ENCODE data around the gene GUCA1A.
"Not testable (repeated sequence)": the region's sequence is repeated elsewhere in the genome, so short reads cannot be mapped to it uniquely, and the experiment has no call there.

GUCA1A gene

DNA sequence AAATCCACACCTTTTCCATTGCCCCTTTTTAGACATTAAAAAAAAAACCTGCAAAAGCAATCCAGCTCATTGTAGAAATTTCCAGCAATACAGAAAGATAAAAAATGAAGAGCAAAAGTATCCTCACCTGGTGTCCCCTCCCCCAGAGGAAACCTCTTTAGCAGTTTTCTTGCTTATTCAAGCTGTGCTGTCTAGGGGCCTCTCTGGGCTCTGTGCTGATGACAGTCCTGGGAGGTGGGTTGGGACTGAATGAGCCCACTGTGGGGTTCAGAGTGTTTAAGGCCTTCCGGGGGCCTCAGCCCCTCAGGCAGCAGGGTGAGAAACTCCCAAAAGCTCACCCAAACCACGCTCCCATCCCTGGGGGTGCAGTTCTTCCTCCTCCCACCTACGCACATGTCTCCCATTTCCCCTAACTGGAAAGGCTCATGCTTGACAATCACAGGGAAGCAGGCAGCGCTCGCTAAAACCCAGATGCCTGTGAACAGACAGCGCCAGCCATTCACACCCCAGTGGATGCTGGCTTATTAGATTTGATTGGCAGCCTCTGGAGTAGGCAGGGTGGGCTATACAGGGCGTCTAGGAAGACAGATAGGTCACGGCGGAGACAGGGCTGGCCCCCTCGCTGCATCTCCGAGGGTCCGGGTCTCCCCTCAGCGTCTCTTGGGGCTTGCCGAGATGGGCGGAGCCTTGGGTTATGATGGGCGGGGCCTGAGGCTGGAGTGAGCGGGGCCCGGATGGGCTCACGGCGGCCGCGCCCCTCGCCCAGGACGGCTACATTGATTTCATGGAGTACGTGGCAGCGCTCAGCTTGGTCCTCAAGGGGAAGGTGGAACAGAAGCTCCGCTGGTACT lies 4.6 kb downstream of the GUCA1A start:
- DNase-seq (ENCODE audit: low spot score), result no peak

DNA sequence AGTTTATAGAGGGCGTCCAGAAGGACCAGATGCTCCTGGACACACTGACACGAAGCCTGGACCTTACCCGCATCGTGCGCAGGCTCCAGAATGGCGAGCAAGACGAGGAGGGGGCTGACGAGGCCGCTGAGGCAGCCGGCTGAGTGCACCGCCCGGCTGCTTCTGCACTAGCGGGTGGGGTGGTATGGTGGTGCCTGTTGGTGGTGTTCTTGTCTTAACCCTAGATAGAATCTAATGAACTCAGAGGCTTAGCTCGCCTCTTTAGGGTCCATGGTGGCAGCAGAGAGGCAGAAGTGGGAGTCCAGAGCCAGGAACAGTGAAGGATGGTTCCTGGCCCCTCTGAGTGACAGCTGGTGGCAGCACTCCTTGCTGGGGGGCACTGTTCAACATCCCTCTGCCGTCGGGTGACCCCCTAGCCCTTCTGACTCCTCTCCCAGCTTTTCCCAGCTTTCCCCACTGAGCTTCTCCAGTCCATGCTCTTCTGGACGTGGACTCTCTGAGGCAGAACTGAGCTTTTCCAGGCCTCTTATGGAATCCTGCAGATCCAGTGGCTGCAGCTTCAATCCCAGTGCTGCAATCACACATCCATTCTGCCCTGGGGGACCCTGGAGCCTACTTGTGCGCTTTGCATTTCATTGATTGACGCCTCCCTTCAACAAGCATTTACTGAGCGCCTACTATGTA lies 6.2 kb downstream of the GUCA1A start:
- DNase-seq (ENCODE audit: low spot score), result no peak

DNA sequence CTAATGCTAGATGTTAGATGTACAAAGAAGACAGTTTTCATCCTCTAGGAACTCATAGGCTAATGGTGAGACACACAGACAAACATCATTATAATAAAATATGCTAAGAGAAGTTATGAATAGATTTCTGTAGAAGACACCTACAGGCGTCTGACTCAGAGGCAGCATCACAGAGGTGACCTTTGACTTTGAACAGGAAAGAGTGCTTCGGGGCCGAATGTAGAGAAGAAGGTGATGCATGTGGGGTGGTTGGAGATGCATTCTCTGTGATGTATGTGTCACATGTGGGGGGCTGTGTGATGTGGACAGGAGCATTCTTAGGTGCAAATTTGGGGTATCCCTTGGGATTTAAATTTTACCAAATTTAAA lies 6.8 kb downstream of the GUCA1A start:
- DNase-seq (ENCODE audit: low spot score), result peak; percentile 21

DNA sequence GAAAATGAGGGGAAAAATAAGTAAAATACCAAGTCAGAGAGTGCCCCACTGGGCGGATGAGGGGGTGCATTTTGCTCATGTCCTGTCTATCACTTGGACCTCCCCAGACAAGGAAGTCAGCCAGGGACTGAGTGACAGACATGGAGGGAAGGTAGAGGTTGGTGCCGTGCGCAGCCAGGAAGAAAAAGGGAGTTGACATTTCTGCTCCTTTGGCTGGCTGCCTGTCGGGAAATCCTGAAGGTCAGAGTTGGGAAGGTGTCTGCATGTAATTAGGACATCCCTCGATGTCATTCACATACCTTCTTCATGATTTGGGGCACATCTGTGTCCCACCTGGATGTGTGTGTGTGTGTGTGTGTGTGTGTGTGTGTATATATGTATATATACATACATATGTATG lies 8.9 kb downstream of the GUCA1A start:
- no peak for DNase-seq (ENCODE audit: low spot score)

DNA sequence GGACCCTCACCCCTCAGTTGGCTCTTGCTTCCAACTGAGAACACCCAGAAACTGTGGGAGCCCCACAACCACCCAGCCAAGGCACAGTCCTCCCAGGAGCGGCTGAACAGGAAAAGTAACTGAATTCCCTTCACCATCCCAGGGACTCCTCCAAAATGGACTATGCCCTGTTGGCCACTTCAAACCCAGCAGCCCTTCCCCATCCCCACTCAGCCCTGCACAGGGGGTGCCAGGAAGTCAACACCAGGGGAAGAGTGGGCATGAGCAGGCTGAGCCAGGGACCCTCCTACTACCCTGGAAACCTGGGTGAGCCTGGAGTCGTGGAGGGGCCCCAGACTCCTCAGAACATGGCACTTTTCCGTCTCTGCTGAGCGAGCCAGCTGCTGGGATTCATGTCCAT lies 11.3 kb downstream of the GUCA1A start:
- no peak for DNase-seq (ENCODE audit: low spot score)

DNA sequence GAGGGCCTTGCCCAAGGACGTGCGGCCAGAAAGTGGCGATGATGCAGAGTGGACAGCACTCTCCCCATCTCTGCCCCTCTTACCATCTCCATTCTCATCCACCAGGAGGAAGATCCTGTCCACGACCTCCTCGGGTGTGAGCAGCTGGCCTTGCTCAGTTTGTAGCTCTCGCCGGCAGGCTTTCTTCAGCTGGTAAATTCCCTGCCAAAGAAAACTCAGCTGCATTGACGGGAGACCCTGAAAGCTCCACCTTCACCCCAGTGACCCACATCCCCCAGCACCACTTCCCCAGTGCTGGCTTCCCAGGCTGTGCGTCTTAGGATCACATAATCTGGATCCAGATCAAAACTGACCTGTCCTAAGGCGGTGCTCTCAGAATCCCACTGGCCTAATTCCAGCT lies 12.4 kb downstream of the GUCA1A start:
- DNase-seq (ENCODE audit: low spot score), result no peak

DNA sequence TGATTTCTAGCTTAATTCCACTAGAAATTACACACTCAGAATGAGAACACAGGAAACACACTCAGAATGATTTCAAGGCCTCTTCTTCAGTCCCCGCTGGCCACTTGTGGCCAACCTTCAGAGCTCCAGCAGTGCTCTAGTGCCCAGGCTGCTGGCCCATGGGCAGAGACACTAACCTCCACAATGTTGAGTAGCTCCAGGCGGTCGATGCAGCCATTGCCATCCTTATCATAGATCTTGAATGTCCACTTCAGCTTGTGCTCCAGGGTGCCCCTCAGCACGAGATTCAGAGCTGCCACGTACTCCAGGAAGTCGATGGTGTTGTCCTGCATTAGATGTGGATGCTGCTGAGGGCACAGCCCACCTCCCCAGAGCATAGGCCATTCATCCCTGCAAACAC lies 15.2 kb downstream of the GUCA1A start:
- DNase-seq (ENCODE audit: low spot score), result no peak

DNA sequence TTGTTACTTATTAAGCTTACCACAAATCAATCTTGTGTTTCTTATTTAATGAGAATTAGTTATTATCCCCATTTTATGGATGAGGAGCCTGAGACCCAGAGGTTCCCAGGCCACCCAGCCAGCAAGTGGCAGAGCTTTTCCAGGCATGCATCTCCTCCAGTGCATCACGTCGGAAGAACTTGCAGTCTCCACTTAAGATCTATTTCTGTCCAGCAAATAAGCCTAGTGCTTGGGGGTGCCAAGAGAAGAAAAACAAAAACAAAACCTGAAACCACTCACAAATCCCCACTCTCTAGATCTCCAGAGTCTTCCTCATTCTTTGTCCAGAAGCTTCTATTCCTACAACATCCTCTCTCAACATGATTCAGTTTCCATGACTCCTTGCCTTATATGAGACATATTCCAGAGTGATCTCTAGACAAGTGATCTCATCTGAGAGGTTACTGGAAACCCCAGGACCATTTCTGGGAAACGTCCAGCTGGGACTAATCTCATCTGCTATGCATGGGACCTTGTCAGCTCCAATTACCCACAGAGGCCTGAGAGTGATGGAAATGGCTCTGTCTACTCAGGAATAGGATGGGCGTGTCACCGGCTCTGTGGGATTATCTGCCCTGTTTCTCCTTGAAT lies 17.5 kb downstream of the GUCA1A start:
- no peak for DNase-seq (ENCODE audit: low spot score)

DNA sequence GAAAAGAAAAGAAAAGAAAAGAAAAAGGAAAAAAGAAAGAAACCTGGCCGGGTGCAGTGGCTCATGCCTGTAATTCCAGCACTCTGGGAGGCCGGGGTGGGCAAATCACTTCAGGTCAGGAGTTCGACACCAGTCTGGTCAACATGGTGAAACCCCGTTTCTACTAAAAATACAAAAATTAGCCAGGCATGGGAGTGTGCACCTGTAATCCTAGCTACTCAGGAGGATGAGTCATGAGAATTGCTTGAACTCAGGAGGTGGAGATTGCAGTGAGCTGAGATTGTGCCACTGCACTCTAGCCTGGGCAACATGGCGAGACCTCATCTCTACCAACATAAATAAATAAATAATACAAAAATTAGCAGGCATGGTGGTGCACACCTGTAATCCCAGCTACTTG lies 19.2 kb downstream of the GUCA1A start:
- DNase-seq (ENCODE audit: low spot score), result not testable (repeated sequence)

DNA sequence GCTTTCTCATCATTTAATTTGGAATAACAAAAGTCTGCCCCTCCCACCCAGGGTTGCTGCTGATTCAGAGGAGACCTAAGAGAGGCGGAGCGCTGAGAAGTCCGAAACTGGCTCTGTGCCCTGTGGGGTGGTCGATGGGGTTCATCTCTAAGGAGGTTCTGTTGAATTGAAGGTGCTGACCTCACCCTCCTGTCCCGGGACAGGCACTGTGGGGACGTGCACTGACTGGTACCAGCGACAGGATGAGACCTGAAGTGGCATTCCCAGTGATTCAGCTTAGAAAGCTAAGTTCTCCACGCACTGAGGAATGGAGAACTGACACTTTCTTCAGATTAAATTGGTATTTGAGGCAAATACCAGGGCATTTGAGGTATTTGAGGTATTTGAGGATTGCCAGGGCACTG lies 20.3 kb downstream of the GUCA1A start:
- DNase-seq (ENCODE audit: low spot score), result no peak

DNA sequence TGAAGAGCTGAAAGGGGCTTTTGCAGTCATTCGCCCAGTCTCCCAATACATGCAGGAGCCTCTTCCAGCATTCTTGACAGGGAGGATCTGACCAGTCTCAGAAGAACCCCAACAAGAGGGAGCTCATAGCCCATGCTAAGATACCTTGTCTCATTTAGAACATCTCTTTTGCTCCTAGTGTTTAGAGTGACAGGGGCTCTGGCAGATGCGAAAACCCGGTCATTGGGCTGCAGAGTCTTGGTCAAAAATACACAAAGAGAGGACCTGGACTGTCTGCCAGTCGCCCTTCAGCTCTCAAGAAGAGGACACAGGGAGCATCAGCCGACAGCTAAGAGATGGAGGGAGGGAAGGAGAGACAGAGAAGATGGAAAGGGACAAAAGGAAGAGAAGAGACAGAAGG lies 20.9 kb downstream of the GUCA1A start:
- no peak for DNase-seq (ENCODE audit: low spot score)

DNA sequence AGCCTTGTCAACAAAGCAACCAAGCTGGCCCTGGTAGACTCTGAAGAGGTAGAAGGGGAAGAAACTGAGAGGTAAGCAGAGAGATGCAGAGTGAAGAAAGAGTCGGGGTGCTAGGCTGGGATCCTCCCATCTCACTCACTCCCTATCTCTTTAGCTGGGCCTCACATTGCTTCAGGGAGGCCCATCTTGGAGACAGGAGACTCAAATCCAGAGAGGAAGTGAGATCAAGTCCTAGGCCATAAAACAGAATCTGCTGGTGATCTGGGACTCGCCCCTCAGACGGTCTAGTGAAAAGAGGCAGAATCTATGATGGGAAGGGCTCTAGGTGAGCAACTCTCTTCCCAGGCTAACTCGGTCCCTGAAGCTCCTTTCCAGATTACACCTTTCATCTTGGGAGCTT lies 22.3 kb downstream of the GUCA1A start:
- DNase-seq (ENCODE audit: low spot score), result no peak

DNA sequence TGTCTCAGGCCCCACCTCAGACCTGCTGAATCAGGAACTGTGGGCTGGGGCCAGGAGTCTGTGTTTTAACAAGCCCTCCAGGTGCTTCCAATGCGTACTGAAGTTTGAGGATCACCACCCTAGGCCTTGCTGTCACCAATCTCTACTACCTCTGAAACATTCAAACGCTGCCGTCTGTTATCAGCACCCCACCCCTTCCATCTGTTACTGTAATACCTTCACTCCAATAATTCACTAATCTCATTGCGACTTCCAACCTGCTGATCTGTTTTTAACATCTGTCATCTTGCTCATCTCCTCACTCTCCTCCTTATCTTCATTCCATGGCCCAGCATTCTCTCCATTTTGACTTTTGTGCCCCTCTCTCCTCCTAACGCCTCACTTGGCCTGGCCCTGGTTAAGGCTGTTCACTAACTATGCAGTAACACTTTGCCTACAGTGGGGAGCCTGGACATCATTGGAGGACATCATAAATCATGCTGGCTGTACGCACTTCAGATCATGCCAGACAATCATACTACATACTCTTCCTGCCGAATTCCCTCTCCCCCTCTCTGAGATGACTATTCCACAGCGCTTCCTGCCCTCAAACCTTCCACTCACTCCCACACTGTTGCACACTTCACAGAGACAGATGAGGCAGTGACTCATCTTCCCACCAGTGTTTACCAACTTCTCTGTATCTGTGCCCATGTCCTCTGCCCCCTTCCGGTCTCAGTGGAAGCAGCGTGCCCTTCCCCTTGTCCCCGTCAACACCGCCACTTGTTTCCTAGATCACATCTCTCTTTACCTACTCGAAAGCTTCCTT lies 24.6 kb downstream of the GUCA1A start:
- DNase-seq (ENCODE audit: low spot score), result peak; percentile 40

DNA sequence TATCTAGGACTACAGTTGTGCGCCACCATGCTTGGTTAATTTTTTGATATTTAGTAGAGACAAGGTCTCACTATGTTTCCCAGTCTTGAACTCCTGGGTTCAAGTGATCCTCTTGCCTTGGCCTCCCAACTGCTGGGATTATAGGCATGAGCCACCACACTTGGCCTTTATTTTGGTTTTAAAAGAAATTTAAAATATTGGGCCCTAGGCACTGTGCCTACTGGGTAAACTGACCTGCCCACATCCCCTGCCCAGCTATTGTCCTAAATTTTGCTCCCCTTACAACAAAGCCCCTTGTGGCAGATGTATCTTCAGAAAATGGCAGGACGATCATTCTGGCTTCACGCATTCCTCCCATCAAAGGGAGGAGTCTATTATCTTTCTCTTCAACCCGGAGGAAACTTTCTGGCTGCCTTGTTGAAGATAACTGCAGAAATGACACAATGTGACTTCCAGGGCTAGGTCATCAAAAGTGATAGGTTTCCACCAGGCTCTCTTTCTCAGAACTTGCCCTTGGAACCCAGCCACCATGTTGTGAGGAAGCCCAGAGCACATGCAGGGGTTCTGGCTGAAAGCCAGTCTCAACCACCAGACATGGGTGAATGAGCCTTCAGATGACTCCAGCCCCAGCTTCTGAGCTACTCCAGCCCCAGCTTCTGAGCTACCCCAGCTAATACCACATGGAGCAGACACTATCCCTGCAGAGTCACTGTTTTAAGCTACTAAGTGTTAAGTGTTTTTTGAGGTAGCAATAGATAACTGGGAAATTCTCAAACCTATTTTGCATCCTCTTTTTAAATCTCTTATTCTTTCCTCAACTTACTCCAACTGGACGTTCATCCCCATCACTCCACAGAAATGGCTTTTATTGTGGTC lies 26.2 kb downstream of the GUCA1A start:
- DNase-seq (ENCODE audit: low spot score), result no peak

DNA sequence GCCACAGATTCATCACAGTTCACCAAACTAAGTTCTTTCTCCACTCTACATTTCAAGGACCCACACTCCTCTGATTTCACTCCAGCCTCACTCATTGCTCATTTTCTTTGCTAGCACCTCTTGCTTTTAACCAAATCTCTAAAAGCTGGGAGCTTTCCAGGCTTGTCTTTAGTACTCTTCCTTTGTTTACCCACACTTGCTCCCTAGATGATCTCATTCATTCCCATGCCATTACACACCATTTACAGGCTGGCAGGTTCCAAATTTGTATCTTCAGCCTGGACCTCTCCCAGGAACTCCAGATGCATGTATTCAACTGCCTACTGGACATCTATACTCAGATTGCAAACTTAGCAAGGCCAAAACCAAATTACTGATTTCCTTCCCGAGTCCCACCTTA lies 26.9 kb downstream of the GUCA1A start:
- DNase-seq (ENCODE audit: low spot score), result no peak

DNA sequence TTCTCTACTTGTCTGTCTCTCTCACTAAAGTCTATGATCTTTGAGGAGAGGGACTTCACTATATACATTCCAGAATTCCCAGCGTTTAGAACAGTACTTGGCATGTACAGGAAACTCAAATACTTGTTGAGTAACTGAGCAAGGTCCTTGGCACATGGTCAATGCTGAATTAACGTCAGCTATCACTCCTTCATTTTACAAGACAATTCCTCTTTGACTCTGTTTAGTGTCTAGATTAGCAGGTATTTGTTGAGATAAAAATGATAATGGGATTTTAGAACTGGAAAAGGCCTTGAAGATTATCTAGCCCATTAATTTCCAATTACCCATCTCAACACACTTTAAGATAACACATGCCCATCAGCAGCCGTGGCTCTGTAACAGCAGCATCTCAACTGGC lies 28.2 kb downstream of the GUCA1A start:
- no peak for DNase-seq (ENCODE audit: low spot score)

DNA sequence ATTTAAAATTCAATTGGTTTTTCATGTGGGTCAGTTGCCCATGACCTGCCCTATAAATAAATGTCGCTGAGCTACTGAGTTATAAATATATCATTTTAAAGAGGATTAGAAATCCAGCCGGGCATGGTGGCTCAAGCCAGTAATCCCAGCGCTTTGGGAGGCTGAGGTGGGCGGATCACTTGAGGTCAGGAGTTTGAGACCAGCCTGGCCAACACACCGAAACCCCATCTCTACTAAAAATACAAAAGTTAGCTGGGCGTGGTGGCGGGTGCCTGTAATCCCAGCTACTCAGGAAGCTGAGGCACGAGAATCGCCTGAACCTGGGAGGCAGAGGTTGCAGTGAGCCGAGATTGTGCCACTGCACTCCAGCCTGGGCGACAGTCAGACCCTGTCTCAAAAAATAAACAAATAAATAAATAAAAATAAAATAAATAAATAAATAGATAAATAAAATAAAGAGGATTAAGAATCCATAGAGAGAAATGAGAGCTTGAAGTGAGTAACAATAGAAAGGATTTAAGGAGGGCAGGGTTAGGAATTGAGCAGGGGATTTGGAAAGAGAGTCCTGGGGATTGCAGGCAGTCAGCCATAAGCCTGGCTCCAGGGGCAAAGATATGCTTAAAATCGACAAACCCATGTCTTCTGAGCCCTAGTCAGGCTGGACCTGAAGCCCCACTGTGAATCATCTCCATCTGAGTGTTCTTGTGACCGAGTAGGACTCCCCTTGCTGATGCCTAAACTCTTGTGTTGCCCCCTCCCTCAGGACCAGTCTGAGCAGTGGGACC lies 29.2 kb downstream of the GUCA1A start:
- not testable (repeated sequence) for DNase-seq (ENCODE audit: low spot score)

DNA sequence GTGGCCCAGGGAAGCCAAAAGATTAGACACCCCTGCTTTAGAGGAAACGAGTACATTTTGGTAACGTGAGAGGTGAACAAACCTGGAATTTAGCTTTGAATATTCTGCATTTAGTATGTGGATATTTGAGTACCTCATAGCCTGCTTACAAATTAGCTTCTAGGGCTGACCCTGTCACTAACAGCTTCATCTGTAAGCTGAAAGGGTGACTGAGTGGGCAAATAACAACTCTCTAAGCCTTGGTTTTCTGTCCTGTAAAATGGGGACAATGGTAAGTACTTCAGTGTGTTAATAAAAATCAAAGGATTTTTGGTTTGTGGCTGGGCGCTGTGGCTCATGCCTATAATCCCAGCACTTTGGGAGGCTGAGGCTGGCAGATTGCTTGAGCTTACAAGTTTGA lies 30.0 kb downstream of the GUCA1A start:
- DNase-seq (ENCODE audit: low spot score), result no peak

DNA sequence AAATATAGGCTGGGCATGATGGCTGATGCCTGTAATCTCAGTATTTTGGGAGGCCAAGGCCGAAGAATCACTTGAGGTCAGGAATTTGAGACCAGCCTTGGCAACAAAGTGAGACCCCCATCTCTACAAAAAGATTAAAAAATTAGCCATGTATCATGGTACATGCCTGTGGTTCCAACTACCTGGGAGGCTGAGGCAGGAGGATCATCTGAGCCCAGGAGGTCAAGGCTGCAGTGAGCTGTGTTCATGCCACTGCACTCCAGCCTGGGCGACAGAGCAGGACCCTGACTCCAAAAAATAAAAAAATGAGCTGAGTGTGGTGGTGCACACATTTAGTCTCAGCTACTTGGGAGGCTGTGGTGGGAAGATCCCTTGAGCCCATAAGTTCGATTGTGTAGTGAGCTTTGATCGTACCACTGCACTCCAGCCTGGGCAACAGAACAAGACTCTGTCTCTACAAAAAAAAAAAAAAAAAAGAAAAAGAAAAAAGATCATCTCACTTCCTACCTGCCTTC lies 31.7 kb downstream of the GUCA1A start:
- no peak for DNase-seq (ENCODE audit: low spot score)

DNA sequence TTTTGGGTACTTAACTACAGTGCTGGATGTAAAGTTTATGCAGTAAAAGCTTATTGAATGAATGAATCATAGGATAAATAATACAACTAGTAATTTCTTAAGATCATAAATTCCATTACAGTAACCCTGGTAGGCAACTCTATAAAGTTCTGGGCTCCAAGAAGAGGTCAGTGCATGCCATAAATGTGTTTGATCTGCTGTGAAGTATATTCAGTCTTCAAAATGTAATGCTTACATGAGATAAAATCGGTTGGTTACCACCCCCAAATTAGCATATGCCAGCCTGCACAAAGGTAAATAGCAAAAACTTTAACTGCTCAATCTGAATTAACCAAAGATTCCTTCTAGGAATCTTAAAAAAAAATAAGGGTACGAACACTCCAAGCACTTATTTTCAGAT lies 34.4 kb downstream of the GUCA1A start:
- not testable (repeated sequence) for DNase-seq (ENCODE audit: low spot score)

Measured in COLO829 (cell line).